Tibial nerve (tissue), 4 donors: ENCODE data around the gene TAS2R60. TPM values are rescaled to one million over a fixed set of nuclear protein-coding genes. Genes with fewer than 3 reads are reported as not detected.
"Not testable (repeated sequence)": the region's sequence is repeated elsewhere in the genome, so short reads cannot be mapped to it uniquely, and the experiment has no call there.

Experiments used
- DNase-seq, 2 donors: peaks; one replicate each; pipeline ENCODE4 v3.0.0-alpha.2; 2019; ENCODE audit warnings: low spot score in 2 of 2
- H3K27ac ChIP-seq, 4 donors: fragments of 200-600 bp; sonication (generic) in 3 of 4; one replicate each; pipeline ENCODE4 v1.5.1; 2017 to 2019; ENCODE audit warnings: mild to moderate bottlenecking in 1 of 4
- H3K27me3 ChIP-seq, 2 donors: fragments of 200-600 bp; sonication (generic) in 1 of 2; one replicate each; pipeline versions ENCODE4 v1.5.1 to v1.6.0; 2017 to 2019
- H3K36me3 ChIP-seq, 3 donors: fragments of 200-600 bp; sonication (generic); one replicate each; pipeline ENCODE4 v1.5.1; 2018 to 2019
- H3K4me1 ChIP-seq, 4 donors: fragments of 200-600 bp; sonication (generic) in 3 of 4; one replicate each; pipeline ENCODE4 v1.5.1; 2017 to 2019
- H3K4me3 ChIP-seq, 4 donors: fragments of 200-600 bp; sonication (generic) in 3 of 4; one replicate each; pipeline ENCODE4 v1.5.1; 2017 to 2019; ENCODE audit warnings: mild to moderate bottlenecking in 1 of 4, moderate library complexity in 1 of 4
- H3K9me3 ChIP-seq, 4 donors: fragments of 200-600 bp; sonication (generic) in 3 of 4; one replicate each; pipeline ENCODE4 v1.5.1; 2017 to 2019
- CTCF ChIP-seq, 5 experiments: fragments of 200-600 bp in 3 of 5; fragments of 450-650 bp in 2 of 5; sonication (generic) in 3 of 5; IDR thresholded peaks; one replicate each; pipeline ENCODE4 v1.5.1; 2016 to 2019; ENCODE audit warnings: antibody characterized with exemption in 5 of 5, mild to moderate bottlenecking in 3 of 5, moderate library complexity in 2 of 5
- EP300 ChIP-seq, 2 donors: sonication (generic); formaldehyde crosslinking; IDR thresholded peaks; one replicate each; pipeline ENCODE4 v1.6.1; 2017; ENCODE audit warnings: antibody characterized with exemption in 2 of 2, mild to moderate bottlenecking in 1 of 2
- POLR2A ChIP-seq, 2 donors: fragments of 450-650 bp; IDR thresholded peaks; one replicate each; pipeline ENCODE4 v1.6.1; 2017; ENCODE audit warnings: antibody characterized with exemption in 2 of 2, mild to moderate bottlenecking in 2 of 2, moderate library complexity in 2 of 2
- WGBS, 2 donors: methylation state at CpG; one replicate each; pipeline ENCODE4 v1.1.5; 2018; 5-methylcytosine and 5-hydroxymethylcytosine counted together
- total RNA-seq, 4 donors: library from RNA; depleted of rRNA; stranded (reverse); fragments of >200 nt; gene quantifications; one replicate each; pipeline ENCODE4 v1.1.0, GENCODE V29; 2016

TAS2R60 gene
- total RNA-seq, 4 donors from 2014 or later, result not detected

GRCh38 chr7:143484119-143484518 is 40.9 kb downstream of the TAS2R60 start:
- TF ChIP-seq CTCF (IDR thresholded peaks at IDR 0.05), result no peak
- TF ChIP-seq POLR2A (IDR thresholded peaks at IDR 0.05), result no peak

DNA sequence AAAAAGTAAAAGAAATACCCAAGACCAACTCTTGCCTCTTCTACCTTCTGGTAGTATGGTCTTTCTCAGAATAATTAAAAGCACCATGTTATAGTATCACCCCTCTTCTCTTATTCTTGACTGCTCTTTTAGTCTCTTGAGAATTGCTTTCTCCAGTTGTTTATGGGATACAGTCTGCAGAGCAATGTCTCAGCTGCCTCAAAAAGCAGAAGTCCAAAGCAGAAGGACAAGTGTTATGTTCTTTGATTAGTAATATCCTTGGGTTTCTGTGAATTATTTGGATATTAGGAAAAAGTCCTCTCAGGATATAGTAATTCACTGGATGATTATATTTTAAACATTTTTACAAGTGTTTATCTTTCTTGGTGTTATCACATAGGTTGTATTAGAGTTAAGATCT is 41.8 kb downstream of the TAS2R60 start:
- peak overlapping the region in 2 of 4 donors; percentile 49 to 69 for H3K27ac ChIP-seq
- DNase-seq, result no peak

More at GRCh38 chr7:143484119-143484518, 40.9 kb downstream of the TAS2R60 start:
- no peak overlapping the region for H3K4me3 ChIP-seq
- H3K27ac ChIP-seq, result peak overlapping the region in 2 of 4 donors; percentile 61 to 69
- DNase-seq, result no peak
- H3K4me1 ChIP-seq, result no peaks in the 10 kb centered on the region
- 35 to 41% methylated on average over 3 of the region's 3 CpGs for WGBS, 2 donors
- H3K36me3 ChIP-seq, result no peaks in the 10 kb centered on the region
- no peaks in the 10 kb centered on the region for H3K27me3 ChIP-seq
- H3K9me3 ChIP-seq, result no peaks in the 10 kb centered on the region

GRCh38 chr7:143485500-143485899 is 42.2 kb downstream of the TAS2R60 start:
- Histone ChIP-seq H3K27ac (peak overlapping the region in 2 of 4 donors; percentile 49 to 69), H3K9me3 (no peaks in the 10 kb centered on the region), H3K36me3 (no peaks in the 10 kb centered on the region), H3K4me3 (no peak overlapping the region), H3K4me1 (no peaks in the 10 kb centered on the region), H3K27me3 (no peaks in the 10 kb centered on the region)
- no peak for DNase-seq
- 79 to 87% methylated on average over 6 of the region's 6 CpGs for WGBS, 2 donors
- TF ChIP-seq POLR2A (IDR thresholded peaks at IDR 0.05) (no peak), EP300 (IDR thresholded peaks at IDR 0.05) (no peak), CTCF (IDR thresholded peaks at IDR 0.05) (no peak)

More for the DNA sequence above, 41.8 kb downstream of the TAS2R60 start:
- H3K9me3 ChIP-seq, result no peaks in the 10 kb centered on the region
- H3K4me1 ChIP-seq, result no peaks in the 10 kb centered on the region
- H3K27me3 ChIP-seq, result no peaks in the 10 kb centered on the region
- TF ChIP-seq CTCF (IDR thresholded peaks at IDR 0.05), result no peak
- TF ChIP-seq EP300 (IDR thresholded peaks at IDR 0.05), result peak in 1 of 2 donors; percentile 7
- no peak for TF ChIP-seq POLR2A (IDR thresholded peaks at IDR 0.05)
- H3K4me3 ChIP-seq, result no peak overlapping the region
- no peaks in the 10 kb centered on the region for H3K36me3 ChIP-seq

DNA sequence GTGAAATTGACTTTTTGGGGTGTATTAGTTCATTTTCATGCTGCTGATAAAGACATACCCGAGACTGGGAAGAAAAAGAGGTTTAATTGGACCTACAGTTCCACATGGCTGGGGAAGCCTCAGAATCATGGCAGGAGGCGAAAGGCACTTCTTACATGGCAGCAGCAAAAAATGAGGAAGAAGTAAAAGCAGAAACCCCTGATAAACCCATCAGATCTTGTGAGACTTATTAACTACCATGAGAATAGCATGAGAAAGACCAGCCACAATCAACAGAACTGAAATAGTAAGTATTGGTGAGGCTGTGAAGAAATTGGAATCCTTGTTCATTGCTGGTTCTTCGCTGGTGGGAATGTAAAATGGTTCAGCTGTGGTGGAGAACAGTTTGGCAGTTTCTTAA is 43.0 kb downstream of the TAS2R60 start:
- not testable (repeated sequence) for H3K9me3 ChIP-seq, H3K36me3 ChIP-seq, H3K4me1 ChIP-seq, DNase-seq, H3K4me3 ChIP-seq, H3K27me3 ChIP-seq
- 87 to 92% methylated on average over 3 of the region's 3 CpGs for WGBS, 2 donors
- peak overlapping the region in 2 of 4 donors; percentile 44 to 64 for H3K27ac ChIP-seq

- 63 to 69% methylated on average over 2 of the region's 2 CpGs for WGBS, 2 donors
Measured at GRCh38 chr7:143487061-143487460, 43.8 kb downstream of the TAS2R60 start.

More at GRCh38 chr7:143487061-143487460, 43.8 kb downstream of the TAS2R60 start:
- no peak for TF ChIP-seq EP300 (IDR thresholded peaks at IDR 0.05)
- no peak for TF ChIP-seq CTCF (IDR thresholded peaks at IDR 0.05)
- TF ChIP-seq POLR2A (IDR thresholded peaks at IDR 0.05), result no peak
- Histone ChIP-seq H3K27ac (peak overlapping the region in 3 of 4 donors; percentile 35 to 64 (median 44)), H3K4me1 (no peaks in the 10 kb centered on the region), H3K4me3 (no peak overlapping the region), H3K36me3 (no peaks in the 10 kb centered on the region), H3K27me3 (no peaks in the 10 kb centered on the region), H3K9me3 (no peaks in the 10 kb centered on the region)
- DNase-seq, result no peak
